OCI-M2 (cell line): Measurements from ENCODE around the gene PBXIP1.

ENCODE experiments used
- DNase-seq: peaks from one replicate; lab custom pipeline; 2025; ENCODE audit not compliant: unreplicated experiment; lab: John Stamatoyannopoulos, UW

PBXIP1 gene

DNA sequence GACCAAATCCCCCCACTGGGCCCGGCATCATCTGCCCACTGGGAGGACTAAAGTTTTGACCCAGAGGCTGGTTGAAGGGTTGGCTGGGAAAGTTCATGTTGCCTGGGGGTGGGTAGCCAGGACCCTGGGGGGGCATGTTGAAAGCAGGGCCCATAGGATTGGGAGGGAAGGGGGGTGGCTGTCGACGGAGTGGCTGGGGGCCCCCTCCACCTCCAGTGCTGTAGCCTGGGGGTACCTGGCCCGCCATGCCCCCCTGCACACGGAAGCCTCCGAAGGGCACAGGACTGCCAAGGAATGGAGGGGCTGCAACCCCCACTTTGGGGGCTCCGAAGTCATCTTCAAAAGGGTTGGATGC lies 3.5 kb upstream of the PBXIP1 start:
- no peak for DNase-seq

DNA sequence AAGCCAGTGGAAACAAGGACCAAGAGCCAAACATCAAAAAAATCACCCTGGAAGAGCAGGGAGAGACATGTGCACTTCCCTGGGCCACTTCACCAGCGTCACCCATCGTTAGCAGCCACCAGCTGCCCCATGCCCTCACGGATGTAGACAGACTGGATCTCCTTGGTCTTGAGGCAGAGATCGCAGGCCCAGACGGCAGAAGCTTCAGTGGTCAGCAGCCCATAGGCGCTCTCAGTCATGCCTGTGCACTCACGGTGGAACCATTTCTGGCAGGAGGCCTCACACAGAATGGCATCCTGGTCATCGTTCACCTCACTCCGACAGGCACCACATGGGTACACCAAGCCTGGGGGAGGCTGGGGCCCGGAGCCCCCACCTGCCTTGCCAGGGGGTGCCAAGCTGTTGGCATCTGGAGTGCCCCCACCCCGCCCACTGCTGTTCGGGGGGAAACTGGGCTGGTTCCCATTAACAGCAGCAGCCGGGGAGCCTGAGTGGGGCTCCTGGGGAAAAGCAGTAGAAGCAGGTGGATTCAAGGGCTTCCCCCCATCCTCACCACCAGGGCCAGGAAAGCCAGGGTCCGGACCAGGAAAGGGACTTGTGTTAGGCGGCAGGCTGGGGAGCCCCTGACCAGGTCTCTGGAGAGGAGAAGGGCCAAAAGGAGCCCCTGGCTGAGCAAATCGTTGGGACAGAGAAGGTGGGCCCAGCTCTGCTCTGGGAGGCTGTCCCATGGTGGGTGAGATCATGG lies 3.0 kb upstream of the PBXIP1 start:
- DNase-seq: no peak

DNA sequence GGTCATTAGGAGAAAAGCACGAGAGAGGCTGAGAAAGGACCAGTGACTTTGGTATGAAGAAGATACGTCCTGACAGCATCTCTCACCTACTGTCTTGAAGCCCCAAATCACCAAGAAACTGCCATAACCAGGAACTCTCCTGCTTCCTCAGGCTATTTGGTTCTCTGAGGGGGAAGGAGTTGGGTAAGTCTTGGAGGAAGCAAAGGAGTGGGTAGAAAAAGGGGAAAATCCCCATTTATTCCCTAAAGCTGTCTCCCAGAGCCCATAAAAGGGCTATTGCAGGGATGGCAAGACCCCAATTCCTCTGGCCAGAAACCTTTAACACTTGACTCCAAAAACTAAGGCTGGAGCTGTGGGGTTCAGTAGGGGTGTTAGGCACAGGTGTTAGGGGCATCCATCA lies 2.1 kb upstream of the PBXIP1 start:
- DNase-seq: no peak

DNA sequence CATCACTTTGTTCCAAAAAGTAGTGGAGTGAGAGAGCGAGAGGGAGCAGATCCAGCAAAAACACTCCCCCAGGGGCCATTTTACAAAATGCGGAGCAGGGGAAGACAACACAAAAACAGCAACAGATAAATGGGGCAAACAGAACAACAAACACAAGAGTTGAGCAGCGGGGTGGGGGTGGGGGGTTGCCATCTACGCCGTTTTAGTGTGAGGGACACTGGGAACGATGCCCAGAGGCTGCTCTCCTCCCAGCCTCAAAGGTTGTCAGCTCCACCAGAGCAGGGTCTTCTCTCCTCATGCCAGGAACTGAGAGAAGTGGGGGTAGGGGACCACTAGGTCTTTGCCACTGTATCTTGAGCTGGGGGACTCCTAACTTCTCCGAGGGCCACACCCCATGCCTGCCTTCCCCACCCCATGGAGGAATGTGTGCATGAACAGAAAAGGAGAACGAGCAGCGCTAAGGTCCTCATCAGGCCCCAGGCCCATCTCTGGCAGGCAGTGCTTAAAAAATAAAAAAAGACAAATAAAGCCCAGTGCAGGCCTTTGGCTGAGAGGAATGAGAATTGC lies 1.3 kb upstream of the PBXIP1 start:
- no peak for DNase-seq

DNA sequence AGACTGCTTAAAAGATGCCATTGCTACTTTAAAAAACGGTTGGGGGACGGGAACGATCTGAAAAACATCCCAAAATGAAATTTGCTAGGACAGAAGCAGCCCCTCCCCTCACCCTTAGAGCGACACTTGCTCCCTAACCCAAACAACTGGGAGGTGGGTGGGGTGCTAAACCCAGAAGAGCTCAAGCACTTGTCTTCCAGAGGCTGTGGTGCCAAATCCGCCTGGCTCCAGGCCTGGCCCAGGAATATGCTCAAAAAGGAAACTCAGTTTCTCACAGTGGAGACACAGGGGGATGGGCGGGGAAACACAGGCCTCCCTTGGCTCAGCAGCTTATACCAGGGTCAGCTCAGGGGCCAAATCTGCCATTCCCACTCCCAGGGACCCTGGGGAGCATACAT lies 644 bp upstream of the PBXIP1 start:
- DNase-seq: no peak

DNA sequence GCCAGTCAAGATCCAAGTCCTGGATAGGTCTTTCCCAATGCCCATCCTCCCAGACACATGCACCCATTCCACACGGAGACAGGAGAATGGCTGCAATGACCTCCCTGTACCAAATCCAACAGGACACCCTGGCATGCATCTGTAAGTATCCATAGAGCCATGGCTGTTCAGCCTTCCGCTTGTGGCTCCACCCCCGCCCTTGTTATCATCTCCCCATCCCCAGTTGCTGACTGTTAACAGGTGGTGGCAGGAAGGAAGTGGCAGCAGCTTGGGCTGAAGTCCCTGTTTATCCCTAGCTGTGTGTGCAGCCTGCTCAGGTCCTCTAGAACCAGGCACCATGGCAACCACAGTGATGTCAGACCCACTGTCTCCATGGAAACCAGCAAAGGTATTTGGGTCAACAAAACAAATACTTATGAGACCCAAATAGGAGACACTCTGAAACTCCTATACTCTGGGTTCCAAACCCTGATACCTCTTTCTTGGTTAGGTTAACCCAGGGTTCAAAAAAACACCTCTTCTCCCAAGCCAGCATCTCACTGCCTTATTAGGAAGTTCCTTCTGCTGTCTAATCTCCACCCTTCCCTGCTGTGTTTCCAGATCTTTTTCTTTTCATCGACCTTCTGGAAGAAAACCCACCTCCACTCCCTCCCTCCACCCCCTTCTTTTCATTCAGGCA lies 721 bp downstream of the PBXIP1 start:
- DNase-seq: no peak

DNA sequence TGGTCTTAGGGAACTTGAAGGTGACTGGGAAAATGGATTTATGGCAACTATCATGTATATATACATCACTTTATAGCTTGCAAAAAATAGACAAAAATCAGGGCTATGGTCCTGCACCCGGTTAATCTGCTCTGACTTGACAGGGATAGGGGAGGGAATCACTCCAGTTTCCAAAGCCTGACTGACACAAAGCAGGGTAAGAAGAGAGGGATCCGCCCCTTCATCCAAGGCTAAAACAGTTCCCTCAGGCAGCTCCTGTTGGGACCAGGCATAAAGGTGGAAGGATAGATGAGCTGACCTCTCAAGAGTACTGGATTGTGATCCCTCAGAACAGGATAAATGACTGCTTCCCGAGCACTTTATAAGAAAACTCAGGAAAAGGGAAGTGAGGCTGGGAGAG lies 1.4 kb downstream of the PBXIP1 start:
- no peak for DNase-seq

DNA sequence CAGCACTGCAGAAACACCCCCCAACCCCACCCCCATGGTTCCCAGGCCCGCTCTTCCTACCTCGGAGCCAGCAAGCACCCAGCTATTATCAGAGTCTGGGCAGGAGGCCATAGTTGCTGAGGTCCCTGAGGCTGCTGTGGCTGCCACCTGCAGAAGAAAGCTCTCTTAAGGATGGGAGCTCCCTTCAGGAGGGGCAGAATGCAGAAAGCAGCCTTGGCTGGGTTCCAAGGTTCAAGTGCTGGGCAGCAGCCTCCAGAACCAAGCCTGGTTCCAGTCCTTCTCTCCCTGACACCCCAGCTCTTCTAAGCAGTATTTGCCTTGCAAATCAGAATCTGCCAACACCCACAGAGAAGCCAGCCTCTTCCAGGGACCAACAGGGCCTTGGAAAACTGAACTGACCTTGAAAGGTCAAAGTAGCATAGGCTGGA lies 2.3 kb downstream of the PBXIP1 start:
- DNase-seq: no peak

DNA sequence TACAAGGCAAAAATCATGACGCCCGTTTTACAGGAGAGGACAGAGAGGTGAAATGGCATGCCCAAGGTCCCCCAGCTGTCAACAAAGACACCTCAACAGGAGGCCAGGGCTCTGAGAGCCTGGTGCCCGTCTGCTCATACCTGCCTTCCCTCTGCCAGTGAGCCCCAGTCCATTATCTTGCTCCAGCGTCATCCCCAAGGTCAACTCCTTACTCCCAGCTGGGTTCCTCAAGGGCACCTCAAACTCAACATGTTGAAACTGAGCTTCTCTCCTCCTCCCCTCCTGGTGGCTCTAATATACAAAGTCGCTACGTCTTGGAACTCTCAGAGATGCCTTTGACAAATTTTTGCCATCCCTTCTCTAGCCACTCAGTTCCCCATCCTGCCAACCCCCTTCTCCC lies 3.2 kb downstream of the PBXIP1 start:
- no peak for DNase-seq

DNA sequence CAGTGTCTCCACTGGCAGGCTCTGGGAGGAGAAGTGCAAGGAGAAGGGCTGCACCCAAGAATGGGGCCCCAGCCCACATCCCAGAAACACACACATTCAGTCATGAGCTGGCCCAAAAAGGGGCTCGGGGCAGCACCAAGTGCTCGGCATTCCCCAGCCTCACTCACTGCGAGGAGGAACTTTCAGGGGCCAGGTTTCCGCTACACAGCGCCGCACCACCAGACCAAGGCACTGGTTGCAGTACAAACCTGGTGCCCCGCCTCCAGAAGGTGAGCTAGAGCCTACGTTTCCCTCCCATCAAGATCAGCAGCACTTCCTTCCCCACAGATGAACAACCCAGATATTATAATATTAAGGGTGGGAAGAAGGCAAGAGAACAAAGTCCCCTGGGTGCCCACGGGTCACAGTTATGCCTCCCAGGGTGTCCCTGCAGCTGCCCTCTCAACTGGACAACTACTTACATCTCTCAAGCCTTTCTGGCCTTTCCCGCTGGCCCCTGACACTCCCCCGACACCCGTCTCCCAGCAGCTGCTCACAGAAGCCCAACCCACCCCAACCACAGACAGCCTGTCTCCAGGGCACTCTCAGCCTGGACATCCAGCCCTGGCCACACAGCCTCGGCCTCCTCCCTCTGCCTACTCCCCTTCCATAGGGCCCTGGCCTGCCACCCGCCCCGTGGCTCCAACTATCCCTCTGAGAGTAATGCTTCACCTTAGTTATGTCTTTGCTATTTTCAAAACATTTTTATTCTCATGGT lies 3.8 kb downstream of the PBXIP1 start:
- no peak for DNase-seq

DNA sequence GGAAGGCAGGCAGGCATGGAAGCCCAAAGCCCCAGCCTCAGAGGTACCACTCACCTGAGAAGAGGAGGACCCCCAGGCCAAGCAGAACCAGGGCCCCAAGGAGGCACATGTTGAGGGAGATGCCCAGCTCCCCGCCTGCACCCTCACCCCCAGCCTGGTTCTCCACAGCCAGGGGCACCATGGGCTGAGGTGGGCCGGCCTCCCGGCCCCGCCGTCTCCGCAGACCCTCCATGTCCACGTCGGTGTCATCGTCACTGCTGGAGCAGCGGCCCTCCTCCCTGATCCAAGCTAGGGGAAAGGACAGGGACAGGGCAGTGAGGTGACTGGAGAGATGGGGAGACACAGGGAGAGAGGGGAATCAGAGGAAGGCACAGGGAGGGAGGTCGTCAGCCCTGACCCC lies 7.8 kb downstream of the PBXIP1 start:
- DNase-seq: no peak

DNA sequence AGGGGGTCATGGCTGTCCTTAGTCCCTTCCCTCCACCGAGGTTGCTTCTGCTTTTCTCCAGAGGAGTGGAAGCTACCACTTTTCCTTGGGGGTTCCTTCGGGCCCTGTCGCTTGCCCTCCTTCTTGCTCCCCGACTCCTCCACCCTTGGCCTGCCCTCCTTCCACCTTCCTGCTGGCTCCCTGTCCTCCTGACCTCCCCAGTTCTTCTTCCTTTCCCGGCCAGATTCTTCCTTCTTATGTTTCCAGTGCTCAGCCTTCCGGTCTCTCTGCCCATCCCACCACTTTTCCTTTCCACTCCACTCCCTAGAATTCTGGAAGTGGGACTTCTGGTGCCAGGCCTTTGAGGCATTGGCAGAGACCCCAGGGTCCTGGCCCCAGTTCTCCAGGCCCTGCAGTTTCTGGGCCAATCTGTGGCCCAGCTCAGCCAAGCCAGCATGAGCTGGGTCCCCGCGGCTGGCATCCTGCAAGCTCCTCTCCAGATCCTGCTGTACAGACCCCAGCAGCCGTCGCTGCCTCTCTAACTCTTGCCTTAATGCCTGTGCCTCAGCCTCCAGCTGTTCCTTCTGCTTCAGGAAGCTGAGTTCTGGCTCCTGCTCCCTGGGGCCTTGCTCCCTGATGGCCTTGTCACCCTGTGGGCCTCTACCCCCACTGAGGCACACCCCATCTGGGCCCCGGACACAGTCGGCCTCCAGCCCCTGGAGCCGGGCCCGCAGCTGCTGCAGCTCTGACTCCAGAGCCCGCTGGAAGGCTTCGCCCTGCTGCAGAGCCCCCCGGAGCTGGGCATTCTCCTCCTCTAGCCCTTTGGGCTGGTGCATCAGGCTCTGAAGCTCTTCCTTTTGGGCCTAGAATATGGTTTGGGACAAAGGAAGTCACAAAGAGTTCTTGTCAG lies 9.7 kb downstream of the PBXIP1 start:
- DNase-seq: no peak

DNA sequence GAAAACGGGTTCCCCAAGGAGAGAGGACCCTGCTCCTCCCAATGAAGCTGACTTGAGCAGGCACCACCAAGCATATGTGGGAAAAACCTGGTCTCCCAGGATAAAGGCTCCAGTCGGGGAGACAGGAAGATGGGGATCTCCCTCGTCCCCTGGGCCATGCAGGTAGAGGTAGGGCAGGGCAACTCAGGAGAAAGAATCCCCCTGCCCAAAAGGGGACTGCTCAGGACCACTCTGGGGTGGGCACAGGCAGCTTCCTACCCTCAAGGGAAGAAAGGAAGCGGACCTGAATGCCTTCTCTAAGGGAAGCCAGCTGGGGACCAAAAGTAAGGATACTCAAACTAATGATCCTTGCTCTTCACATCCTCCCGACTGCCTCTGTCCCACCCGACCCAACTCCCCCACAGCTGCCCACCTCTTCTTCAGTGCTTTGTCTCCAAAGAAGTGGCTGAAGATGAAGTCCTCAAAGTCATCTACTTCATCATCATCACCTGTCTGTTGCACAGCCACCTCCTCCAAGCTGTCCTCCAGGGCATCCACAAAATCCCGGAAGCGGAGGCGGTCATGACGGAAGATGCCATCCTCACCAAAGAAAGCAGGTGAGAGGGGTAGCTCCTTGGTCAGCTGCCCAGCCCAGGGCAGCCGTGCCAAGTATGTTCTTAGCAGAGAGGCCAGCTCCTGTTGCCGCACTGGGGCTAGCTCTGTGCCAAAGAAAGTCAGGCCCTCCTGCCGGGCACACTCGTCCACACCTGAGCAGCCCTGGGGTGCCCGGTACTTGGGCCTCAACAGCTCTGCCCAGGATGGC lies 10.5 kb downstream of the PBXIP1 start:
- no peak for DNase-seq

DNA sequence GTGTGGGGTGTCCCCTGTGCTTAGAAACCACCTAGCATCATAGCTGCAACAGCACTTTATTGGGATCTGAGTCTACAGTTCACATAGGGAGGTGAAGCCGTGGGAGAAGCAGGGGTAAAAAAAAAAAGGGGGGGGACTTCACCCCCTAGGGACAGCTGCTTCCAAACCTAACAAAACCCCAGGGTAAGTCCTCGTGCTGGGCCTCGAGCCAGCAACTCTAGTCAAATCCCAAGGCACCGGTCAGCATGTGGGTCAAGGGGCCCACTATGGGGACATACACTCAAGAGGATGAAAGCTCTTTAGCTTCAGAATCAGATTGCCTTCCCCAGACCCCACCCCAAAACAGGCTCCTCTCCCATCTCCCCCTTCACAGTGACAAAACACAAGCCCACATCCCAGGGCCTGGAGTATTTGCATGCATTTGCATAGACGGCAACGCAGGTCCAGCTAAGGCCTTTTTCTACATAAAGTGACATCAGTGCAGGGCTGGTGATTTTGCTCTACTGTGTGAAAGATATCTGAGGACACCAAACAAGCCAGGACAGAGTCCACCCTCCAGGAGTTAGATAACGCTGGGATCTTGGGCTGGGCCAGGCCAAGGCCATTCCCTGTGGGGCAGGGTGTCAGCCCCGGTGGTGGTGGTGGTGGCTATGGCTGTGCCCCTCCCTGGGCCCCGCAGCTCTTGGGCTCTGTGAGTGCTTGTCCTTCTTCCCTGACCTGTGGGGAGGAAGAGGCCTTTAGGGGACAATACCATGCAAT lies 11.3 kb downstream of the PBXIP1 start:
- no peak for DNase-seq

DNA sequence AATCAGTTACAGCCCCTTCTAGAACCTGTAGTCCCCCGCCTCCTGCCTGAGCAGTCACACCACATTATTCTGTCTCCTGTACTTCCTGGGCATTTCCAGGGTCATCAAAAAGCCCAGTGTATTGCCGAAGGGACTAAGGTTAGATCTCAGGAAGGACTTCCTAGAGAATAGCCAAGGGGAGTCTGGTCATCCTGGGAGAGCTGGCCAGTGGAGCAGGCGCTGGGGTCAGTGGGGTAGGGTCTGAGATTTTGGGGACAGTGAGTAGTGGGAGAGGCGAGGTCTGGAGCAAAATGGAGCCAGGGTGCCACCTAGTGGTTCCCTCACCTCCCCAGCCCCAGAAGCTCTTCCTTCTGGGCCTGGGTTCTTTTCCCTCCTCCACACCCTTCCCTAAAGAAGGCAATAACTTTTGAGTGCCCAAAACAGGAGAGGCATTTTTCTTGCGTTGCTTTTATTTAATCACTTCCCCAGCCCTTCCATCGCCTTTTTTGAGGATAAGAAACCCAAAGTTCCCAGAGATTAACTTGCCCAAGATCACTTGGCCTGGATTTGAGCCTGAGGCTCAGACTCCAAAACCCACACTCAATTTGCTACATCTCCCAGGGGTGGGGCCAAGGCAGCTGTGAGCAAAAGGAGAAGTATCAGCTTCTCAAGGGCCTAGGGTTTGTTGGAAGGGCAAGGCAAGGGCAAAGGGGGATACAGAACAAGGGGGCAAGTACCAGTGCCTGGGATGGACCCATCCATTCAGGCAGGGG lies 12.1 kb downstream of the PBXIP1 start:
- DNase-seq: no peak

DNA sequence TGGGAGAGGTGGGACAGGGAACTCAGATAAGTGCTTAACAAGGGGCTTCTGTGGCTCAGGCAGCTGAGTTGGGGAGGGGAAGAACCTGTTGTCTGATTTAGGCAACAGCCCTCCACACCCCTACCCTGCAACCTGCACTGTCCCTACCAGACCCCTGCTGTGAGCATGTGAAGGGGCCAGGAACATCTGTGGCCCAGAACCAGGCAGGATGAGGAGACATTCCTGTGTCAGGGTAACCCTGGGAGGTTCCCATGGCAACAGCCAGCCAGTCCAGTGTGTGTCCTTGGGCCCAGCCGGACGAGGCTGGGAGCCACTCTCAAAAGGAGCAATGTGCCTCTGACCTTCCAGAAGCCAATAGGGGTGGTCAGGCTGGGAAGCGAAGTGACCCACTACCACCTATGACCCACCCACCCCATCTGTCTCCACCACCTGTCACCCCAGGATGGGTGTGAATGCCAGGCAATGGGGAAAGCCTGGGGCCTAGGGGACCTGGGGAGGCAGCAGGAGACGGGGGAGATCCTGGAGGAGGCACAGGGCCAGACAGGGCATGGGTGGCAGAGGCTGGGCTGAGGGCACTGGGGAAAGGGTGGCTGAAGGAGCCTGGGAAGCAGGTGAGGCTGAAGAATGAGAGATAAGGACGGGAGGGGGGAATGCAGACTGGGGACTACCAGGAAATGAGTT lies 14.4 kb downstream of the PBXIP1 start:
- DNase-seq: no peak

DNA sequence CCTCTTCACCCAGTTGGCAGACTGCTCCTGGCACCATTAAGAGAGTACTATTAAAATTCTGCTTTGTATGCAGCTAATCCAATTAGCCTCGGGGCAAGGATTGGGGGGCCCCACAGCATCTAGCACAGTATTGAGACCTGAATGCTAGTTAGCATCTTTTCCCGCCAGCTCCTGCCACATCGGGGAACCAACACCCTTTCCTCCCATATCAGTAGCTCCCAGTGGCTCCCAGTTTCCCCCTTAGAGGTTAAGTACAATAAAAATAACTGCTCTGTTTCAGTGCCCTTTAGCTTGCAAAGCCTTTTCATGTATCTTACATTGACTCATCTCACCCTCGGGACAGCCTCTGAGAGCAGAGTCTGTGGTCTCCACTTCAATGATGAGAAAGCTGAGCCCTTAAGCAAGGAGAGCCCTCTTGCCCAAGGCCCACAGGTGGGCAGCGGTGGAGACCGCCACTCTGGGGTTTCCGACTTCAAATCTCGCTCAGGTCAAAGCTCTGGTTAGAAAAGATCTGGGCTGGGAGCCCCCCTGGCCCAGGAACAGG lies 15.2 kb downstream of the PBXIP1 start:
- DNase-seq: no peak

DNA sequence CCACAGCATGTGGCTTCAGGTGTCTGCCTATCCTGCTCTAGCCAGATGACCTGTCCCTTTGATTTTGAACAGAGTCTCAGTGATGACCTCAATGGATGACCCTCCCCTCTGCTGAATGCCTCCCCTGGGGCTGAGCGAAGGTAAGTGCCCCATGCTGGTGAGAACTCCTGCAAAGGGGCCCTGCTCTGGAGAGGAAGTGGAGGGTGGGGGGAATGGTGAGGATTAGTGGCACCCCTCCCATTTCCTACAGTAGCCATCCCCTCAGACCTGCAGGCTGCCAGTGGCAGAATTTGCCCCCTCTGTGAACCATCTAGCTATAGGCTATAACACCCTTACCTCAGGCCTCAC lies 15.7 kb downstream of the PBXIP1 start:
- DNase-seq: no peak
